HEK293 (cell line): ENCODE measurements around the gene SGIP1.

Experiments
- CTCF ChIP-seq: fragments of 450-650 bp; formaldehyde crosslinking; IDR thresholded peaks from 2 replicates; pipeline ENCODE4 v1.5.1; 2016; ENCODE audit warnings: missing biosample characterization, missing genetic modification characterization
- PRDM1 ChIP-seq: fragments of 450-650 bp; formaldehyde crosslinking; IDR thresholded peaks from 2 replicates; pipeline ENCODE4; 2016; ENCODE audit warnings: missing biosample characterization, missing genetic modification characterization
- SP7 ChIP-seq: fragments of 450-650 bp; formaldehyde crosslinking; IDR thresholded peaks from 2 replicates; pipeline ENCODE4 v1.5.1; 2016; ENCODE audit warnings: missing biosample characterization, missing genetic modification characterization
- ZEB2 ChIP-seq: fragments of 450-650 bp; formaldehyde crosslinking; IDR thresholded peaks from 2 replicates; pipeline ENCODE4 v1.5.1; 2016; ENCODE audit warnings: missing biosample characterization, missing genetic modification characterization
- ZNF121 ChIP-seq: fragments of 450-650 bp; formaldehyde crosslinking; IDR thresholded peaks from 2 replicates; pipeline ENCODE4 v1.5.1; 2016; ENCODE audit warnings: missing biosample characterization, missing genetic modification characterization
- ZNF184 ChIP-seq: fragments of 450-650 bp; IDR thresholded peaks from 2 replicates; pipeline ENCODE4 v1.5.1; 2018; ENCODE audit warnings: missing biosample characterization, mild to moderate bottlenecking, missing genetic modification characterization
- ZNF660 ChIP-seq: fragments of 450-650 bp; IDR thresholded peaks from 2 replicates; pipeline ENCODE4 v1.5.1; 2018; ENCODE audit warnings: missing biosample characterization, mild to moderate bottlenecking, missing genetic modification characterization
- ZSCAN18 ChIP-seq: fragments of 450-650 bp; formaldehyde crosslinking; IDR thresholded peaks from 2 replicates; pipeline ENCODE4 v1.5.1; 2016; ENCODE audit warnings: missing biosample characterization, missing genetic modification characterization

- TF ChIP-seq ZSCAN18 (tag by site-specific recombination): no peak
- TF ChIP-seq ZNF184 (tag by site-specific recombination): no peak
- TF ChIP-seq ZNF660 (tag by site-specific recombination): no peak
- no peak for TF ChIP-seq CTCF (tag by site-specific recombination)
- no peak for TF ChIP-seq ZEB2 (tag by site-specific recombination)
- TF ChIP-seq SP7: no peak
- no peak for TF ChIP-seq ZNF121 (tag by site-specific recombination)
- no peak for TF ChIP-seq PRDM1 (tag by site-specific recombination)
Observed at GRCh38 chr1:66729119-66729518, 195.2 kb downstream of the SGIP1 start.
